GM12872 (cell line): ENCODE measurements around the gene CTCF.

ENCODE experiments used
- TF ChIP-seq, protein P1 (sequence below): IDR thresholded peaks from 3 replicates; pipeline ENCODE4 v1.5.1; 2011; ENCODE audit warnings: low read depth, mild to moderate bottlenecking, low read length, moderate library complexity; ENCODE audit not compliant: insufficient read depth

CTCF gene

DNA sequence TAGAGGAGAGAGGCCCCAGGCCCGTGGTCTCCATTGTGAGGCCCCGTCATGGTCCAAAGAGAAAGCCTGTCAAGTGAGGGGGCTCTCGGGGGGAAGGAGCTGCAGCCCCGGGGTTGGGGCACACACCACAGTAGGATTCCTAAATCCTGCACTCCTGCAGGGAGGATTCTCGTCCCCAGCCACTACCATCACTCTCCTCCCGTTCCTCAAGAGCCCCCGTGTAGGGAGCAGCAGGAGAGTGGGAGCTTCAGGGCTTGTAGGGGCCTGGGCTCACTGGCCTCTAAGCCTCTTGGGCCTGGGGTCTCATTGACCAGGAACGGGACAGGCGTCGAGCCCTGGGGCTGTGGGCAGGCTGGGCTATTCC, 105.1 kb downstream of the CTCF start:
- TF ChIP-seq, protein P1, sequence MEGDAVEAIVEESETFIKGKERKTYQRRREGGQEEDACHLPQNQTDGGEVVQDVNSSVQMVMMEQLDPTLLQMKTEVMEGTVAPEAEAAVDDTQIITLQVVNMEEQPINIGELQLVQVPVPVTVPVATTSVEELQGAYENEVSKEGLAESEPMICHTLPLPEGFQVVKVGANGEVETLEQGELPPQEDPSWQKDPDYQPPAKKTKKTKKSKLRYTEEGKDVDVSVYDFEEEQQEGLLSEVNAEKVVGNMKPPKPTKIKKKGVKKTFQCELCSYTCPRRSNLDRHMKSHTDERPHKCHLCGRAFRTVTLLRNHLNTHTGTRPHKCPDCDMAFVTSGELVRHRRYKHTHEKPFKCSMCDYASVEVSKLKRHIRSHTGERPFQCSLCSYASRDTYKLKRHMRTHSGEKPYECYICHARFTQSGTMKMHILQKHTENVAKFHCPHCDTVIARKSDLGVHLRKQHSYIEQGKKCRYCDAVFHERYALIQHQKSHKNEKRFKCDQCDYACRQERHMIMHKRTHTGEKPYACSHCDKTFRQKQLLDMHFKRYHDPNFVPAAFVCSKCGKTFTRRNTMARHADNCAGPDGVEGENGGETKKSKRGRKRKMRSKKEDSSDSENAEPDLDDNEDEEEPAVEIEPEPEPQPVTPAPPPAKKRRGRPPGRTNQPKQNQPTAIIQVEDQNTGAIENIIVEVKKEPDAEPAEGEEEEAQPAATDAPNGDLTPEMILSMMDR, result no peak

GRCh38 chr16:67667817-67668494, 105.6 kb downstream of the CTCF start:
- TF ChIP-seq, protein P1, result peak; percentile 96

DNA sequence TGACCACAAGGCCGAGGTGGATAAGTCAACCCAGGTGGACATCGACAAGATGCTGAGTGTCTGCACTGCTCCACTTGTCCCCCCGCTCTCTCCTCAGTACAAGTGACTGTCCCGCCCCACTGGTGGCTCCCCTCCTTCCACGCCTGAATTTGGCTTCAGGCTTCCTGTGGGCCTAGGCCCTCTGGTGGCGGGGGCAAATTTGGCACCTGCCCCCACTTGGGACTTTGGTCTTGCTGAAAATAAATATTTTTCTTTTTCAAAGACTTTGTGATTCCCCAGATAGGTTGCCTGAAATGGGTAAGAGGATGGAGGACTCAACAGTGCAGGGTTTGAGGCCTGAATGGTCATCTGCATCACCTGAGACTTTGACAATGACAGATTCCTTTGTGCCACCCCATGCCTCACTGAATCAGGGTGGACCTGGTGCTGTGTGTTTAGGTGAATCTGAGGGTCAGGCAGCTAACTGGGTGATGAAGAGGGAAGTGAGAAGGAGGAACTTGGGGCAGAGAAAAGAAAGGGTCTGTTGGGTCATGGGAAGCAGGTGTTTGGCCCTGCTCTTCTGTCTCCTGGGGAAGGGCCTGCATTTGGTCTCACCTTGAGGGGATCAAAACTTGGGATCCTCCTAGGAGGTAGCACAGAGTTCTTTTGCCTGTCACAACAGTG, 106.3 kb downstream of the CTCF start:
- TF ChIP-seq, protein P1, result peak; percentile 47; the same call in 2 of the 3 replicates

DNA sequence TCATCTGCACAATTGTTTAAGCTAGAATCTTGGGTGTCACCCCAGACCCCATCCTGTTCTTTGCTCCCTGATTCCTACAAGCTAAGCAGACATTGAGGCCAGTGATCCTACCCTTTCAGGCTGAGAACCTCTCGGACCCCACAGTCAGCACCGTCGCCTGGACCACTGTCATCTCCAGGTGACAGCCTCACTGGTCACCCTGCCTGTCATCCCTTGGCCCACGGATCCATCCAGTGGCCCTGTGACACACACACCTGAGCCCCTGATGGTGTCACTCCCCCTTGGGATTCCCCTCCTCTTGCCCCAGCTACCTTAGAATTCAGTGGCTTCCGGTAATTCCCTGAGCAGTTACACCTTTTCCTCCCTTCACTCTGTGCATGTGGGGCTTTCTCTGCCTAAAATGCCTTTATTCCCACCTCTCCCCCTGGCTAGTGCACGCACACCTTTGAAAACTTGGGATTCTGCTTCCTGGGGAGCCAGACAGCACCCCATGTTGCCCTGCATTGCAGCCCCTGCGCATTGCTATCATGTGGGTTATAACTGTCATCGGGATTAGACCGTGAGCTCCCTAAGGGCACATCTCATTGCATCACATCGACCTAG, 107.3 kb downstream of the CTCF start:
- TF ChIP-seq, protein P1, result no peak

- TF ChIP-seq, protein P1, result no peak
Observed at GRCh38 chr16:67672306-67672705, 110.0 kb downstream of the CTCF start.

DNA sequence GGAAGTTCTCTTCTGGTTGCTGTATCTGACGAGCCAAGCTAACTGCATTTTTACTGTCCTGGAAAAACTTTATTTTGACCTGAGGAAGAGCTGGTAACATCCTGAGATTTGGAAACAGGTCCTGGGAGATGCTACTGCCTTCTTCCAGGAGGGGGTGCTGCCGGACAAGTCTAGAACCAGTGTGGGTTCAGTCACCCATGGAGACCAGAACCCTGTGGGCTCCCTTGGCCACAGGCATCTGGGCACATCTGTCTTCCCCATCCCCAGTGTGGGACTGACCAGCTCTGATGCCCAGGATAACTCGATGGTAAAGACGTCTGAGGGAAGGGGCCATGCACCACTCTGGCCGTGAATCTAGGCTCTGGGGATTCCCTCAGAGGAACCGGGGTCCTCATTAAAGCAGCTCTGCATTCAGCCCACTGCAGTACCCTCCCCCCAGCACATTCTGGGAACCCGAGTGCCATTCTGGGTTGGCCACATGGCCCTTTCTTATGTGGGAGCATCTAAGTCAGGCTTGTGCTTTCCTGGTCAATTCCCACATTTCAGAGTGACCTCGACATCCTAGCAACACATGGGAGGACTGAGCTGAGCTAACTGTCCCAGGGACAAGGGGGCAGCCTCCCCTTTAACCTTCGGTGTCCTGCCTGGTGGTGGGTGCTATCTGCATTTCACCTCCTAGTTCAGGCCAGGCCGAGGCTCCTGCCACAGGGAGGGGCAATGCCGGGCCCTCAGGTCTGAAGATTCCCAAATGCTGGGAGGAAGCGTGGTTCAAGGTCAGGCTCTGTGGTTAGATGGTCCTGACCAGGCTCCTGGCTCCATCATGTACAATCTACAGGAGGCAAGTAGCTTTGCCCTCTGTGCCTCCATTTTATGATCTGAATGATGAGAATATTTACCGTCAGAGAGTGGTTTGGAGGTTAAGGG, 110.7 kb downstream of the CTCF start:
- TF ChIP-seq, protein P1, result peak; percentile 91
